ENCODE data around the gene NEMP2.

Gene NEMP2

DNA sequence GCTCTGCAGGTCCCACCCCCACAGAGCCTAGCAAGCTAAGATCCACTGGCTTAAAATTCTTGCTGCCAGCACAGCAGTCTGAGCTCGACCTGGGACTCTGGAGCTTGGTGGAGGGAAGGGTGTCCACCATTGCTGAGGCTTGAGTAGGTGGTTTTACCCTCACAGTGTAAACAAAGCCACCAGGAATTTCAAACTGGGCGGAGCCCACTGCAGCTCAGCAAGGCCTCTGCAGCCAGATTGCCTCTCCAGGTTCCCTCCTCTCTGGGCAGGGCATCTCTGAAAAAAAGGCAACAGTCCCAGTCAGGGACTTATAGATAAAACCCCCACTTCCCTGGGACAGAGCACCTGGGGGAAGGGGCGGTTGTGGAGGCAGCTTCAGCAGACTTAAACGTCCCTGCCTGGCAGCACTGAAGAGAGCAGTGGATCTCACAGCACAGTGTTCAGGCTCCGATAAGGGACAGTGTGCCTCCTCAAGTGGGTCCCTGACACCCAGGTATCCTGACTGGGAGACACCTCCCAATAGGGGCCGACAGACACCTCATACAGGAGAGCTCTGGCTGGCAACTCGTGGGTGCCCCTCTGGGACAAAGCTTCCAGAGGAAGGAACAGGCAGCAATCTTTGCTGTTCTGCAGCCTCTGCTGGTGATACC is 20.0 kb upstream of the NEMP2 start:
- DNase-seq = no peak

DNA sequence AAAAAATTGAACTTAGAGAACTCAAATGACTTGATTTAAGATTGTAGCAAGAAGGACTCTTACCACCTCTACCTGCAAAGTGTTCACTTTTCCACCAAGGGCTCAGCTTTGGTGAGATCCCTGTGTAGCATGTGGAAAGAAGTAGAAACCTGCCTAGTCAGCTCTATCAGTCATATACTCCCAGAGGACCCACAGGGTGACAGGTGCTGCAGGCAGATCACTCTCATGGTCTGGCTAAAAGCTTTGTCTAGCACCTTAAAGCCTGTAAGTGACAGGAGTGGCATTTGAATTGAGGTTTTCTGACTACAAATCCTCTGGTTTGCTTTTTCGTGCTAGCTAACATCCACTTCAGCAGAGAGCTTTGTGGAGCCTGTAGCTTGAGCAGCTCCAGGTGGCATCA is 18.7 kb upstream of the NEMP2 start:
- DNase-seq = no peak

DNA sequence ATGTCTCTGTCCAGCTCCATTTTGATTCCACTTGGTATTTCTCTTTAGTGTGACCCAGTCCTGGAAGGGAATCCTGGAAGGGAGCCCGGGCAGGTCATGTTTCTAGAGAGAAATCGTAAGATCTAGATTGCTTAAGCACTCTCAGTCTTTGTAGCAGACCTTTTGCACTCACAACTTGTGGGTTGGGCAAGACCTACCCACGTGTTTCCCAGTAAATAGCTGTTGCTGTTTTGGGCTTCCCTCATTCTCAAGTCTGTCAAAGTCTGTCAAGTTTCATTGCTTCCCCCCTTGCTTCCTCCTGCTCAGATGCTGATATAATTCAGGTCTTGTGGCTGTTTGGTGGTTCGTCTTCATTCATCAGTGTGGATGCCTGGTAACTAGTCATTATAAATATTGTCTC is 17.4 kb upstream of the NEMP2 start:
- DNase-seq = no peak

DNA sequence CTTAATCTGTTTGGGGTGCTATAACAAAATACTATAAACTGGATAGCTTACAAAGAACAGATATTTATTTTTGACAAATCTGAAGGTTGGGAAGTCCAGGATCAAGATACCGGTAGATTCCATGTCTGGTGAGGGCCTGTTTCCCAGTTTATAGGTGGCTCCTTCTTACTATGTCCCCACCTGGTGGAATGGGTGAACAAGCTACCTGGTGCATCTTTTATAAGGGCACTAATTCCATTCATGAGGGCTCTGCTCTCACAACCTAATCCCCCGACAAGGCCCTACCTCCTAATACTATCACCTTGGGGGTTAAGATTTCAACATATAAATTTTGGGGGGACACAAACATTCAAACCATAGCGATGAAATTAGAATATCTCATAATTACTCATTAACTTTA is 15.6 kb upstream of the NEMP2 start:
- no peak for DNase-seq

GRCh38 chr2:190547886-190548285 is 13.4 kb upstream of the NEMP2 start:
- DNase-seq = no peak

- DNase-seq = no peak
Measured at GRCh38 chr2:190546734-190547133, 12.2 kb upstream of the NEMP2 start.

DNA sequence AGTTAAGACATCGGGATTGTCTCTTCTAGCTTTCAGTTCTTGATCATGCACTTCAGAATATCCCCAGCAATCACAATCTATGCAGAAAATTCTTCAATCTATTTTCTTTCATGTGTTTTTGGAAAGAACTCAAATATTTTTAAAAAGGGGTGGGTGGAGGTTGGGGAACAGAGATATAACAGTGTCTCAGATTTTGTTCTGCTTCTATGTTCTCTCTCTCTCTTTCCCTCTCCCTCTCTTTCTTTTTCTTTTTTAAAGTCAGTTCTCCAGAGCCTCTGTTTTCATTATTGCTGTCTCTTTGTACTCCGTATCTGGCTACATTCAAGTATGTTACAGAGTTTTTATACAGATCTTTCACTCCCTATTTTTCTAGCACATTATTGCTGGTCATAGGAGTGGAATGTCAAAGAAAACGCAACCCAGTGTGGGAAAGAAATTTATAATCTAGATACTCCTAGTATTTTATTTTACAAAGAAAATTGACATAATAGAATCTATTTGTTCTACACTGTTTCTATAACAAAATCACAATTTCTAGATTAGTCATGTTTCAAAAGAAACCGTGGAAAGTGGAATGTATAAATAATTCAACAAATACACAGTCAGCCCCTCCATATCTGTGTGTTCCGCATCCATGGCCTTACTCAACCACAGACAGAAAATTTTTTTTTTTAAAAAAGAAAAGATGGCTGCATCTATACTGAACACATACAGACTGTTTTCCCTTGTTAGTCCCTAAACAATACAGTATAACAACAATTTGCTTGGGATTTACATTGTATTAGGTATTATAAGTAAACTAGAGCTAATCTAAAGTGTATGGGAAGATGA is 11.2 kb upstream of the NEMP2 start:
- no peak for DNase-seq

DNA sequence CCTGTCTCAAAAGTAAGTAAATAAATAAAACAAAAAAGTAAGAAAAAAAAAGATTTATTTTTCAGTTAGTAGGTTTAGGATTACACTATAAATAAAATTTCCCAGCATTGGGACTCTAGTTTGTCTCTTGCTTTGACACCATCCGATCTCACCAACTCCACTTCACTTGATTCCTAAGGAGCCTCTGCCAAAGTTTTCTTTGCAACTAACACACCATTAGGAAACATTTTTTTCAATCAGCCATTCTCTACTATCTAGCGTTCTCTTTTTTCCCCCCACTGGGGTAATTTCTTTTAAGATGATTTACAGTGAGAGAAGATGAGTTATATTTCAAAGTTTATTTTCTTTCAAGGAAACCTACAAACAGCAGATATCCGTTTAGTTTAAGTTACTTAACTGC is 10.6 kb upstream of the NEMP2 start:
- DNase-seq = no peak

GRCh38 chr2:190540048-190540447 is 5.5 kb upstream of the NEMP2 start:
- DNase-seq = no peak

GRCh38 chr2:190538201-190538600 is 3.7 kb upstream of the NEMP2 start:
- DNase-seq = no peak

DNA sequence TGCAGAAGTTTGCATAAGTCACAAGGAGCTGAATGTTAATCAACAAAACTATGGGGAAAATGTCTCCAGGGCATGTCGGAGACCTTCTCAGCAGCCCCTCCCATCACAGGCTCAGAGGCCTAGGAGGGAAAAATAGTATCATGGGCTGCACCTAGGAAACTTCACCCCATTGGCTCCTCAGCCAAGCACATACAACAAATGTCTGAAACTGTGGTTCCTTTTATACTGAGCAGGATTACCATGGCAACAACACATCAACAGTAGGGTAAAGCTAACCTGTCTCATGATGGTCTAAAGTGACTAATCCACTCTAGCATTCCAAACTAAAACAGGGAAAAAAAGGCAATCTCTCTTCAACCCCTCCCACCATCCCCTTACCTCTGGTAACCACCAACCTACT is 3.2 kb upstream of the NEMP2 start:
- DNase-seq = no peak

GRCh38 chr2:190535586-190535985 is 1.1 kb upstream of the NEMP2 start:
- DNase-seq = no peak

GRCh38 chr2:190535121-190535439 is 558 bp upstream of the NEMP2 start:
- no peak for DNase-seq

GRCh38 chr2:190533968-190534309 is 583 bp downstream of the NEMP2 start:
- DNase-seq = peak; percentile 46

- no peak for DNase-seq
Measured at GRCh38 chr2:190533175-190533967, 1.2 kb downstream of the NEMP2 start.

- DNase-seq = no peak
Measured at GRCh38 chr2:190532581-190532980, 1.9 kb downstream of the NEMP2 start.

DNA sequence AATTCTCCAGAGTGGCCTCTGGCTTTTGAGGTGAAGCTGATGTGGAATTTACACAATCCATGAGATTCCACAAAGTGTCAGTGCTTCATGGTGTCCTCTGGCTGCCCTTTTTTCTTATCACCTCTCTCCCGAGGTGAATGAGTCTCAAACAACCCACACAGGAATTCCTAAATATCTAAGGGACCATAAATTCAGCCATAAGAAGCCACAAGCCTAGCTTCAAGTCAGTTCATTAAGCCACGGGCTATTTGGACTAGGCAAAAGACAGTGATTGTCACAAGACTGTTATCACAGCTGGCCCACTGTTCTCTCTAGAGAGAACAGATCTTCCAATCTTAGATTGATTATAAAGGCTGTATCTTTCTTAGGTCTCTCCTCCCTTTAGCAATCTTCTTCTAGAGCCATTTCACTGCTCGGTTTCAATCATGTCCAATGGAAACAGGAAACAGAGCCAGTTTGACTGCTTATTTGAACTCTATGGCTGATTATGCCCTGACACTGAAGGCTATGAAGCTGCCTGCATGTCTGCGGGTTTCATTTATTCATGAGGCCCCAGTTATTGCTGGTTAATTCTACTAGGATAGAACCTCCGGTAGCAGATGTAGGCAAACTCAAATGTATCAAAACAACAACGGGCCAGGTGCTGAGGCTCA is 4.1 kb downstream of the NEMP2 start:
- no peak for DNase-seq

GRCh38 chr2:190529486-190530247 is 4.9 kb downstream of the NEMP2 start:
- DNase-seq = no peak

- no peak for DNase-seq
Measured at GRCh38 chr2:190528521-190529001, 6.0 kb downstream of the NEMP2 start.

DNA sequence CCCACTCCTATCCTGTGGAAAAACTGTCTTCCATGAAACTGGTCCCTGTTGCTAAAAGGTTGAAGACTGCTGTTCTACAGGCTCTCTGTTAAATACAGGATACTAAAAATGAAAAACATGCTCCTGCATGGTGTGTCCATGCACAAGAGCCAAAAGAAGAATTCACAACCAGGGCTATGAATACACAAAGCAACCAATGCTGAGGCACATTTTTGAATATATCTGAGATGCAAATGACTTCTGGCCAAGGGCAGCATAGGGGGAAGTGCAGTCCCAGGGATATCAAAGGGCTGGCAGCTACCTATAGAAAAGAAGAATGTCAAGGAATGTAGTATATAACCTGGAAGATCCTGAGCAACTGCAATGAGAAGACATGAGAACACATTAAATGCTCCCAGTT is 6.6 kb downstream of the NEMP2 start:
- no peak for DNase-seq

DNA sequence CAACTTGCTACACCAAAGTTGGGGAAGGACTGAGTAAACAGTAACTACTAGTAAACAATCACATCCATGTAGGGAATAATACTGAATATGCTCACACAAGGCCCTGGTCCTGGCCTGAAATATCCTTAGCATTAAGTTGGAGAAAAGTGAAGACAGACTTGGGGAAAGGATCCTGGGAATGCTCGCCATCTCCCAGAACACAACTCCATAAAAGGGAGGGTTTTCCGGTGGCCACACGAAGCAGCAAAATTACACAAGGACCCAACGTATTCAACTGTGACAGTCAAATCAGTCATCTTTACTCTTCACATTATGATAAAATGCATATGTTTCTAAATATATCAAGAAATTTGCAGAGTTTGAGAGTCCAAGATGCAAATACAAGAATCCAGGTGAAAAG is 7.3 kb downstream of the NEMP2 start:
- no peak for DNase-seq

DNA sequence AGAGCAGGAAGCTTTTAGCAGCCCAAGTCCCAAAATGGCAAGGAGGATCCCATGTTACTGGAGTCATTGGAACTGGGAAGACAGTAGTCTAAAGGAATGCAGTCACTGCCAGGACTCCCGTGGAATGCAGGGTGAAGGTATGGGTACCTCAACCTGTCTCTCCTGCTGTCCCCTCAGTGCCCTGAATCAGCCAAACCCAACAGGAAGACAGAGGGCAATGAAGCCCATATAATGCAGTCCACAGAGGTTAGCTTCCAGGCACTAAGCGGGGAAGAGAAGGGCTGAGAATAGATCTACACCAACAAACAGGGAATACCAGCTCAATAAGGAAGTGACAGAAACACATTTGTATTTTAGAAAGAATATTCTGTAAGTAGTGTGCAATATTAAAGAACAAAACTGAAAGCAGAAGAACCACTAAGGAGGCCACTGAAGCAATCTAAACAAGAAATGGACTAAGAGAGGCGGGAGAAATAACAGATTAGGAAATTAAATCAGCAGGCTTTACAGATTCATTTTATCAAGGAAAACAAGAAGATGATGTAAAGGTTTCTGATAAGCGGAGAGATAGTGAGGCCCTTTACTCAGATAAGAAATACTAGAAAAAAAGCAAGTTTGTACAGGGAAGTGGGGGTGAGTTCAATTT is 8.3 kb downstream of the NEMP2 start:
- no peak for DNase-seq

All from stimulated activated CD4-positive, alpha-beta T cell treated with anti-CD3 and anti-CD28 coated beads, Interleukin-4, amount 100 ng/mL, for 1 hour (primary cell).